NCI-H1436 treated with DMSO at 0.1 percent for 48 hours (cell line): ENCODE measurements around the gene KRAS.
"Not testable (repeated sequence)": the region's sequence is repeated elsewhere in the genome, so short reads cannot be mapped to it uniquely, and the experiment has no call there.

ENCODE experiments used
- DNase-seq: peaks from one replicate; lab custom pipeline; 2025; lab: John Stamatoyannopoulos, UW

Gene KRAS

DNA sequence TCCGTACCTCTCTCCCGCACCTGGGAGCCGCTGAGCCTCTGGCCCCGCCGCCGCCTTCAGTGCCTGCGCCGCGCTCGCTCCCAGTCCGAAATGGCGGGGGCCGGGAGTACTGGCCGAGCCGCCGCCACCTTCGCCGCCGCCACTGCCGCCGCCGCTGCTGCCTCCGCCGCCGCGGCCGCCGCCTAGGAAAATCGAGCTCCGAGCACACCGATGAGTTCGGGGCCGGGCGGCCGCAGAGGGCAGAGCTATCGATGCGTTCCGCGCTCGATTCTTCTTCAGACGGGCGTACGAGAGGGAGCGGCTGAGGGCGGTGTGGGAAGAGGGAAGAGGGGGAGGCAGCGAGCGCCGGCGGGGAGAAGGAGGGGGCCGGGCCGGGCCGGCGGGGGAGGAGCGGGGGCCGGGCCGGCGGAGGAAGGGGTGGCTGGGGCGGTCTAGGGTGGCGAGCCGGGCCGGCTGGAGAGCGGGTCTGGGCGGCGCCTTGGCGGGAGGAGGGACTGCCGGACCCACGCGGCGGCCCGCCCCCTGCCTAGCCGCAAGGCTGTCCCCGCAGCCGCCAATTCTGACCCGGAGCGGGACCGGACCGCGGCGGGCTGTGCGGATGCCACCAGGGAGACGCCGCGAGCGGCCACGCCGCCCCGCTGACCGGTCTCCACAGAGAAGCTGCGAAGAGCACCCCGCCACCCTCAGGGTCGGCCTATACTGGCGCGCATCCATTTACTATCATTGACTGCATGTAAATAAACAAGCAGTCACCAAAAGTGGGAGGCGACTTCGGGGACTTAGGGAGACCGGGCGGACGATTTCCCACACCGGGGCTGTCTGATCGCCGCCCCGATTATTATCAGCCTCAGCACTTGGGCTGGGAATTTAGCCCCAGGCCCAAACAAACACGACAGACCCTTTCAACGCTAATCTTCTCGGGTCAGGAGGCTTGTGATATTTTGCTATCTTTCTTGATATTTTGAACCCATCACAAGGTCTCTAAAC, at the start of gene KRAS:
TSS of gene KRAS (minus strand) at position 186 of the 987 bp plus-strand sequence.
- peak; percentile 73 for DNase-seq

DNA sequence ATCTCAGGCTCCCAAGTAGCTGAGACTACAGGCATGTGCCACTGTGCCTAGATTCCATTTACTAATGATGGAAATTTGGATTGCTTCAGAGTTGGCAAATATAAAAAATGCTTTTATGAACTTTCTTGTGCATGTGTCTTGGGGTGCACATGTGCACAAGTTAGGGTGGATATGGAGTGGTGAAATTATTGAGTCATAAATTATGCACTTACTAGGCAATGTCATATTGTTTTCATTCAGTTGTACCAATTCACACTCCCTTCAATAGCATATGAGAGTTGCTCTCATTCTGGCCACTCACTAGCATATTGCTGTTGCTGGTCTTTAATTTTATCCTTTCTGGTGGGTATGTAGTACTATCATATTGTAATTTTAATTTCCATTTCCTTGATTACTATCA, 45.7 kb upstream of the KRAS start:
- no peak for DNase-seq

DNA sequence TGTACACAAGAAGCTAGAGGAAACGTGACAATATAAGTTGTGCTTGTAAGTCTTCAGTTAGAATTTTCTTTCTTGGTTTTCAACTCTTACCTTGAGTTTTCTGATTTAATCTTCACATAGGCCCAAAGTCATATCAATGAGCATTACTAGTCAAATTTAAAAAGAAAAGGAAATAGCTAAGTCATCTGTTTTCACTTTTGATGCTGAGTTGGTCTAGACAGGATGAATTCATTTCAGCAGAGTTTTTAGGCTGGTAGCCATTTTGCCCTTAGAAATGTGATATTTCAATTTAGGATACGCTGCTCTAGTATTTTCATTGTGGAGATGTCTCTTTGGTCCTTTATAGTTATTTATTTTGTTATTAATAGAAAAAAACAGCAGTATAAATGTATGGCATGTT, 44.6 kb upstream of the KRAS start:
- DNase-seq = no peak

DNA sequence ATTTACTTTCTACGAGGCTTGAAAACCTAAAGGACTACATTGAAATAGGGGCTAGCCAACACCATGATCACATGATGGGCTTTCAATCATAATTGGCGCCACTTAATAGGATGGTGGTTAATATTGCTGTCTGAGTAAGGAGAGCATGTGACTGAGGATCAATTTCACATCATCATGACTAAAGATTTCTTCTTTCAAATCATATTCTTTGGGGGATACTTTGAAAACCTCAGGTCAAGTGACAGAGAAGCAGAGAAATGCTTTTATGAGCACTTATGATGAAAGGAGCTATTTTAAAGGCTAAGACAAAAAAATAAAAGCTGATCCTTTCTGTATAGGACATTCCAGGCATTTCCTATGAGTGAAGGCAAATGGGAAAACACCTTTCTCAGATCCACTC, 42.9 kb upstream of the KRAS start:
- DNase-seq = no peak

DNA sequence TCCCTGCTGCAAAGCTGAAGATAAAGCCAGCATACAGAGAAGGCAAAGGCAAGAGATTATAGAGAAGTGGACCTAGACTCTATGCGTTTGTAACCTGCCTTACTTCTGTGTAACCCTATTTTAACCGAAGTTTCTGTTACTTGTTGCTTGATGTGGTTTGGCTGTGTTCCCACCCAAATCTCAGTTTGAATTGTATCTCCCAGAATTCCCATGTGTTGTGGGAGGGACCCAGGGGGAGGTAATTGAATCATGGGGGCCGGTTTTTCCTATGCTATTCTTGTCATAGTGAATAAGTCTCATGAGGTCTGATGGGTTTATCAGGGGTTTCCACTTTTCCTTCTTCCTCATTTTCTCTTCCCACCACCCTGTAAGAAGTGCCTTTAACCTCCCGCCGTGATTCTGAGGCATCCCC, 42.1 kb upstream of the KRAS start:
- not testable (repeated sequence) for DNase-seq

DNA sequence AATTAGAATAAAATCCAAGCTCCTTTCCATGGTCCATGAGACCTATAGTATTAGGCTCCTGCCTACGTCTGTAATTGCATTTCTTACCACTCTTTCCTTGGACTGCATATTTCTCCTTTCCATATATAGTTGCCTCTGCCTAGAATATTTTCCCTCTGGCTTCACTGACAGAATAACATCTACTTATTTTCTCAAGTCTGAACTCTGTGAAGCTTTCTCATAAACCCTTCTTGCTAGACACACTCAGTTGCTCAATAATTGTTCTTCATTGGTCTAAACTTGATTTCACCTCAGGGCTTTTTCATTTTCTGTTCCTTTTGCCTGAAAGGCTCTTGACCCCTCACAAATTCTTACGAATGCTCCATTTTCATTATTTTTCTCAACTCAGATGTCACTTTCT, 36.9 kb upstream of the KRAS start:
- DNase-seq = no peak

DNA sequence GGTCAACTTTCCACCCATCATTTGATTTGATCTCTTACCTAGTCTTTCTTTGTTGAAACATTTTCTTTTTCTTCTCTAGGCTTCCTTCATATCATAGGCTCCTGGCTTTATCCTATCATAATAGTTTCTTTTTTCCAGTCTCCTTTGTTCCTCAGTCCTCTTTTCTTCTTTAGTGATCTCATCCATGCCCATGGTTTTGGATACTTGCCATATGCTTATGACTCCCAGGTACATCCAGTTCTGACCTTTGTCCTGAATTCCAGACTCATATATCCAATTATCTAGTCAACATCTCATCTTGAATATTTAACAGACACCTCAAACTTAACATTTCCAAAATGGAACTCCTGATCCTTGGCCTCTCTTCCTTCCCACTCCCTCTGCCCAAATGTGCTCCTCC, 36.1 kb upstream of the KRAS start:
- DNase-seq = no peak

DNA sequence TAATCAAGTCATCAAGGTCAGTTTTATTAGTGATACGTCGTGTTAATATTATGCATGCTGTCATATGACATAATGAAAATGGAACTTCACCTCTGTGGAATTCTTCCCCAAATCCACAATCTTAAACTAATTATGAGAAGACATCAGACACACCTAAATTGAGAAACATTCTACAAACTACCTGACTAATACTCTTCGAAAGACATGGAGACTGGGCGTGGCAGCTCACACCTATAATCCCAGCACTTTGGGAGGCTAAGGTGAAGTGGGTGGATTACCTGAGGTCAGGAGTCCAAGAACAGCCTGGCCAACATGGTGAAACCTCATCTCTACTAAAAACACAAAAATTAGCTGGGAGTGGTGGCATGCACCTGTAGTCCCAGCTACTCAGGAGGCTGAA, 33.3 kb upstream of the KRAS start:
- no peak for DNase-seq

DNA sequence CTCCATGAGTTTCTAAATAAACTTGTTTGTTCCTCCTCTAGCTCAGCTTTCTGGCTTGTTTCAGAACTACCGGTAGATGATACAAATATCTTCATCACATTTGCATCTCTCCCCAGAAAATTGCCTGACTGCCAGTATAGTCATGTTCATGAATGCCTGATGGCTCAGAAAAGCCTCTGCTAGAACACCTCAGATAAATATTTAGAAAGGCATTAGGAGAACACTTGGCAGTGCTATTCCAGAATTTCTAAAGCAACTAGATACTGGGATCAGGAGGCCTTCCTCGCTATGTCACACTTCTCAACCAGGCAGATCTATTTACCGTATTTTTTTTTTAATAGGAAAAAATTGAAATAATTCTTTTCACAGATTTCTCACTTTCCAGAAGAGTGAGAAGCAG, 32.3 kb upstream of the KRAS start:
- no peak for DNase-seq

DNA sequence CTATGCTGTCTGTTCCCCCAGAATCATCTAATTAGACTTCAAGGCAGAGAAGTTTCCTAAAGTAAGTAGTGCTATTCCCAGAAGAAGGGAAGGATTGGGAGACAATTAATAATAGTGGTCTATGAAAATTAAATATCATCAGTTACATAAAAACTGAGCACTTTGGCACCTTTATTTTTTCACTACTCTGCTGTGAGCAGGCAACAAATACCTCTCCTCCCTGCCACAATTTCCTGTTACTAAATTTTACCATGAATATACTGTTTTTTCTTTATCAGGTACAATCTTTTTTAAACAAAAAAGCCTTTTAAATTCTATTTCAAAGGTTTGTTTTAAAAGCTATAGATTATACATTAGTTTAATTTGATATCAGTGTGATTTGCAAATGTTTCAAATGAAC, 29.4 kb upstream of the KRAS start:
- no peak for DNase-seq

DNA sequence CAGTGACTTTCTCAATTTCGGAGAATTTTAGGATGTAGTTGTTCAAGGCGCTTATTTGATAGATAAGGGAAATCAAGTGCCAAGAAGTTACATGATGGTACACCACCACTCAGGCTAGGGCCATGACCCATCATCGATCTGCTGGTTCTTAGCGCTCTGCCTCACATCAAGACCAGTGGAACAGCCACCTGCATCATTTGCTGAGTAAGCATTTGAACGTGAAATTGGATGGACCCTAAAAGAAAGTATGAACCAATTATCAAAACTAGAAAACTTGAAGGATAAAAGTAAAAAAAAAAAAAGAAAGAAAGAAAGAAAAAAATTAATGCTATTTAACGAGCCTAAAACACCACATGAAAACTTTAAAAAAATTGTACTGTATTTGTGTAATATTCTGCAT, 27.5 kb upstream of the KRAS start:
- no peak for DNase-seq

DNA sequence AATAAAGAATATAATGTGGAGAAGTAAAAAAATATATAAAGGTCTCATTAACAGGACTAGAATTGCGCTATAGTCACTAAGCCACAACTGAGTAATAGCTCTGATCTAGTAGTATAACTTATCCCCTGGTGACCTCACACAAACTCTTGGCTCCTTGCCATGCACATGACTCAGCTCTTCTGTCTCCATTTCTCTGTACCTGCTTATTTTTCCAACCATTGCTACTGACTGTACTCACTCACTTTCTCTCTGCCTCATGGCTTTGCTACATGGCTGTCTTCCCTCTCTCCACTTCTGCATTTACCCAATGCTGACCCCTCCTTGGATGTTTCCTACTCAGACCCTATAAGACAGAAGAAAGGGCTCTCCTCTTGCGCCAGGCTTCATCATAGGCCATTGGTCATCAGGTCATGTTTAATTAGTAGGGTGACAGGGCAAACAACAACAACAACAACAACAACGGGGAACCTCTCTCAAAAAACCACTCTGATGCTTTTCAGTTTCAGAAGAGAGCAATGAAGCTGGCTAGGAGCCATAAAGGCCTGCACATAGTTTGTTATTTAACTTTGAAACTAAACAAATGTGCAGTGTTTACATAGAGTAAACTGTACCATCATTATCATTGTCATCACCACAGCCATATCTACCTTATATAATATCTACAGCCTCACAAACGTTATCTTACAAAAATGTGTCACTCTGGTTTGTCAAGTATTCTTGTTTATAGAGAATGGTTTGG, 25.6 kb upstream of the KRAS start:
- DNase-seq = peak; percentile 9

DNA sequence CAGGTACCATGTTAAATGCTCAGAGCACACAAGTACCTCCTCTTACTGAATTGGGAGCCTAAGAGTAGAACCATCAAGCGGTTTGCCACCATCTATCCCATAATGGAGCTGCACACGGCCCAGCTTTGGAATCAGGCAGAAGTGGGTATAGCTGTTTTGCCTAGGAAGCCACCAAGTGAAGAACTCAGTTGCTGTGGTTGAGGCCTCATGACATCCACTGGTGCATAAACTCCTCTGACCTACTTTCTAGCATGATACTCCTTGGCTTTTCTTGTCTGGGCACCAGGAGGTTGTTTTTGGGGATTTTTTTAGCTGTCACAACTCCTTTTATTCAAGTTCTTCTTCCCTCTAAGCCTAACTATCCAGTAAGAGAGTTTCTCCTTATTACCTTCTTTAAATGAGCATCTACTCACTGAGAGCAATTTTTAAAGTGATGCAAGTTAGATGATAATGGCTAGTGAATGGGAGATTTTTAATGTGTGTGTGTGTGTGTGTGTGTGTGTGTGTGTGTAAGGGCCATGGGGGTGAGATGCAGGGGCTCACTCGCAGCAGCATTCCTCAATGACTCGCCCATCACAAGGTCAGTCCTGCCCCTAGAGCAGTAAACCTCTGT, 20.9 kb upstream of the KRAS start:
- DNase-seq = no peak

DNA sequence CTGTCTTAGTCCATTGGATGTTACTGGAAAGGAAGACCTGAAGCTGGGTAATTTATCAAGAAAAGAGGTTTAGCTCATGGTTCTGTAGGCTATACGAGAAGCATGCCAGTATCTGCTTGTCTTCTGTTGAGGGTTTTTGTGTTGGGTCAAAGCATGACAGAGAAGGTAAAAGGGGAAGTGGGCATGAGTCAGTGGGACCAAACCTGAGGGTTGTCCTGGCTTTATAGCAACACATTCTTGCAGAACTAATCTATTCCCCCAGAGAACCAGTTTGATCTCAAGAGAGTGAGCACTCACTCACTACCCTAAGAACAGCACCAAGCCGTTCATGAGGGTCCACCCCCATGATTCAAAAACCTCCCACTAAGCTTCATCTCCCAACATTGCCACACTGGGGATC, 19.0 kb upstream of the KRAS start:
- no peak for DNase-seq

DNA sequence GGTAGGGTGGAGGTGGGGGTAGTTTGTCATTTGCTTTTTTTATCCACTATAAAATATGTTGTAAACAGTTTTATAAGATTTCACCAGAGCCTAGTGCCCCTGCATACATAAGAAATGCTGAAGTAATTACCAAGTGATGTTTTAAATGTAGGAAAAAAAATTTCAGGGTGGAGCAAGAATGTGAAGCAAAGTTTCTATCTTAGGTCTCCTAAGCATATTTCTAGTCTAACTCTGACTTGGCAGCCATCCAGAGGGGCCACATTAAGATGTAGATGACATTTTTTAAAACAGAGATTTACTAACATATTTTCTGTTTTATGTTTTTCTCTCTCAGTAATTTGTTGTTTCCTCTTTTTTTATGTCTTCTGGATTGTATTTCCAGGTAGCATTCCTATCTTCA, 15.8 kb upstream of the KRAS start:
- DNase-seq = no peak

DNA sequence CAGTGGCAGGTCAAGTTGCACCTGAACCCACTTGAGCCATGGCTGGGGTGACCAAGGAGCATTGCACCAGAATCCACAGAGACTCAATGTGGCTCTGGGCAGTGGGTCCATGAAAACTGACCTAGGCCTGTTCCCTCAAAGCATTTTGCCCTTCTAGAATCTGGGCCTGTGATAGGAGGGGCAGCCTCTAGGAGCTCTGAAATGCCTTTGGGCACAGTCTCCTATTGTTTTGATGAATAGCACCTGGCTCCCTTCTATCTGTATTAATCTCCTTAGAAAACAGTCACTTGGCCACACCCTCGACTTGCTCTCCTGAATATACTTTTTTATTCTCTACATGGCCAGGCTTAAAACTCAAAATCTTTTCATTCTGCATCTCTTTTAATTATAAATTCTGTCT, 14.1 kb upstream of the KRAS start:
- no peak for DNase-seq

DNA sequence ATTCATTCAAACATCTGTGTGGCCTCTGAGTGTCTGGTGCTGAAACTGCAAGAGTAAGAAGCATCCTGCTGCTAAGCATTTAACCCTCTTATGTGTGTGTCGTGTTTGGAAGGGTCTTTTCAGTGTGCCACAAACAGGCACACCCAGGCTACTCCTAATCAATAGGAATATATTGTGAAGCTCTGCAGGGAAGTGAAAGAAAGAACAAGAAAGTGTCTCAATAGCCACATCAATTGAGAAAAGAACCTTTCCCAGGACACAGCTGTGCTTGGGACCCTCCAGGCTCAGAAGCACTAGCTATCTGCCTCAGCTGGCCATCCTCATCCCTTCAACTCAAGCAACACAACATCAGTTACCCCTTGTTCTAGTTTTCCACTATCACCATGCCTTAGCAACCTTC, 13.4 kb upstream of the KRAS start:
- DNase-seq = no peak

DNA sequence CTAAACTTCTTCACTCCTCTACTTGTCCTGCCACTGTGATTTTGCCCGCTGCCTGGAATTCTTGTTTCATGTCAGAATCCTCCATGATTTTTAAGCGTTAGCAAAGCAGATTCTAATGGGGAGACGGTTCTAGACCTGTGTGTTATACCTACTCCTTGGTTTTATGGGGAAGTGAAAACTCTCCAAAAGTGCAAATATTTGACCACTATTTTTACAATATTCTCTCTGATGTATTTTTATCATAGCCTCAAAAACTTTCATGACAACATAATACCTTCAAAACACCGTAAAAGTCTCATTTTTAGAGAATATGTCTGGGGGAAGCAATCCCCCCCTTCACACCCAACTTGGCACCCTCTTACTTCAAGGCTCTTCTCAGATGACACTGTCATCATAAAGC, 12.9 kb upstream of the KRAS start:
- no peak for DNase-seq

DNA sequence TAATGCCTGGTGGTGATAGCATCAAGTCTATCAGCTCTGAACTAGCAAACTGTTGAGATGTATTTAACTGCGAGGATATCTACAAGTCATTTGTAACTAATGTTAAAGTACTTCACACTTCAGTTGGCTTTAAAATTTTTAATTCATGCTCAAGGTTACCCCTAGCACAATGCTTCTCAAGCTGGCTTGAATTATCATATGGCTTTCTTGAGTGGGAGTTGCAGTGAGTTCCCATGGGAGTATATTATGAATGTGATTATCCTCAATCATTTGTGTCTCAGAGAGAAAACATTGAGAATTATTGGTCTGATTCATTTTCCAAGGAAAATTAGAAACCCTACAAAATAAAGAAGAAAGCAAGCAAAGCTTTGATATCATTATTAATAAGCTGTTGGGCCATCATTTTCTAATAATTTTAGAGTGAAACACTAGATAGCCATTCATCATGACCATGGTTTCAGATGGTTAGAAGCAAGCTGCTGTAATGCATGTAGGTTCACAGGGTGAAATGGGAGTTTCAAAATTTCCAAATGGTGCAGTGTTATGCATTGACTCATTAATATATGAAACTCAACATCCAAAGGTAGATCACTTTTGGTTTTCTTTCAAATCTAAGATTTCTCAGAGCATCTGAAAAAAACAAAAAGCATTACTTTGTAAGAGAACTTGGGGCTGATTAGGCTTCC, 11.8 kb upstream of the KRAS start:
- DNase-seq = no peak

DNA sequence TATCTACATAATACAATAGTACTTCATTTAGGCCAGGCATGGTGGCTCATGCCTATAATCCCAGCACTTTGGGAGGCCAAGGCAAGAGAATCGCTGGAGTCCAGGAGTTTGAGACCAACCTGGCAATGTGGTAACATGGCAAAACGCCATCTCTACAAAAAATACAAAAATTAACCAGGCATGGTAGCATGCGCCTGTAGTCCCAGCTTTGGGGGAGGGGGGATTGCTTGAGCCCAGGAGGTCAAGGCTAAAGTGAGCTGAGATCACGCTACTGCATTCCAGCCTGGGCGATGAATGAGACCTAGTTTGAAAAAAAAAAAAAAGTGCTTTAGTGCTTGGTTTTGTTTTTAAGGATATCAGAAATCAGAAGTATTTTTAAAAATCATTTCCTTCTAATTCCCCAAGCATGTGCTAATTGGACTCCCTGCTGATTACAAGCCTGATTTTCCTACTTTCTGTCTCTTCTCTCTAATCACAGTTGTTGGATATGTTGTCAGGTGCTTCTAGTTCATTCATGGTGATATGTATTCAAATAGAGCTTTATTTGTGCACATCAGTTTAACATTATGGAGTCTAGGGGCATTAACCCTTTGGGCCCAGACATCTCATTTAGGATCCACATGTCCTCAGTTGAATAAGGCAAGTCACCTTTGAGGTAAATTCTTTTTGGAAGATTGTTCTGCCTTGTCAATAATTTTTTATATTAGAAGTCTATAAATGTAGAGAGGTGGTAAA, 7.0 kb upstream of the KRAS start:
- no peak for DNase-seq

DNA sequence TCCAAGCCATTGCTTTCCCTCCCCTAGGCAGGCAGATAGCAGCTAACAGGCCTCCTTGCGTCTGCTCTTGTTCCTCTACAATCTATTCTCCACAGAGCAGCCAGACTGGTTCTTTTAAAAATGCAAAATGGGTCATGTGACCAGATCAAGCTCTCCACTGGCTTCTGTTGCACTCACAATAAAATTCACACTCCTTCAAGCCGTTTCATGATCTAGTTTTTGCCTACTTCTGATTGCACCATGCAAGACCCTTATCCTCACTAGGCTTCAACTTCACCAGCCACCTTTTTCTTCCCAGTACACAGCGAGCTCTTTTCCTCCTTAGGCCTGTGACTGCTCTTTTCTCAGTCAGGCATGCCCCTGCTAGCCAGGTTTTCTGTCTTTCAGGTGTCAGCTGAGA, 6.1 kb upstream of the KRAS start:
- no peak for DNase-seq

DNA sequence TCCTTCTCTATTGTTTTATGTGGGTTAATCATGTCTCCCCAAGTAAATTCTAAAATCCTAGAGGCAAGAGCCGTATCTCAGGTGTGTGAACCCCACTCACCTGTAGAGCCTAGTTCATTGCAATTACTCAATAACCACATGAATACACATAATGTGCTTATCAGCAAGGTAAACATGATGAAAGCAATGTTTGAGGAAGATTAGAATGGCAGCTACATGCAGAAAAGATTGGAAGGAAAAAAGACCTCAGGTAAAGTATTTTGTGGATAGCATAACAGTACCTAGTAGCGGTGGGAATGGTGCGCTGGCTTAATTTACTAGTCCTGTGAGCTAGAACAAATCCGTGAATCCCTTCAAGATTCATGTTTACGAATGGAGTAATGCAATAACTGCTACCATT, 5.3 kb upstream of the KRAS start:
- DNase-seq = no peak
